ENCODE results near the gene ERBB4. TPM values are rescaled to one million over a fixed set of nuclear protein-coding genes. Genes with fewer than 3 reads are reported as not detected.

The ERBB4 gene
- polyA plus RNA-seq, 1 of the 3 experiments (the other 2 are of a cell fraction) = 0.05 TPM

DNA sequence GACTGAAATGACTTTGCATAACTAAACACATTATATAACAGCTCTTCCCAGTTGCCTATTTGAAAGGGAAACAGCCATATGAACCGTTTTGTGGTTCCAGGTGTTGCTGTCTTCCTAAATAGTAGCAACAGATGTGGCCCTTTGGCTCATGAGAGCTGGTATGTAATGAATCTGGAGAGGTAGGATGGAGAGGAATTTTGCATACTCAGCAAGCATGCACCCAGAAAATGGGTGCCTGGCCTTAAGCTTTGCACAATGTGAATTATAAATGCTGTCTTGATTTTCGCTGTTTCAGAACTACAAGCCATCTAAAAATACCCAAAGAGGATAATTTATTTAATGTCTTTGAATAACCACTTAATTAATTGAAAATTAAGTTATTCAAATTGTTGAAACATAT lies 15.6 kb upstream of the ERBB4 start:
- no peak overlapping the region for H3K9ac ChIP-seq
- ChIA-PET POLR2A (no interaction called here), CTCF (interaction anchor here (1.2 to 2.7 kb wide), 4 partner anchors 9 to 803 kb away, joined by 3 to 23 read pairs (median 4); no protein-coding TSS in a partner anchor)
- no peaks in the 10 kb centered on the region for H3K9me3 ChIP-seq
- H2AFZ ChIP-seq (ENCODE audit: low read depth) = no peak overlapping the region
- no peak overlapping the region for H3K4me2 ChIP-seq
- no peak overlapping the region for H3K27ac ChIP-seq (ENCODE audit: low read depth in 2 of 2, low read length in 1 of 2)
- no peaks in the 10 kb centered on the region for H3K4me1 ChIP-seq (ENCODE audit: control insufficient read depth in 1 of 2, insufficient read depth in 2 of 2, low read depth in 1 of 2, low read length in 1 of 2)
- H3K27me3 ChIP-seq (ENCODE audit: insufficient read depth) = no peaks in the 10 kb centered on the region
- no peaks in the 10 kb centered on the region for H4K20me1 ChIP-seq (ENCODE audit: insufficient read depth)
- H3K4me3 ChIP-seq (ENCODE audit: low read depth in 2 of 2, low read length in 1 of 2) = no peak overlapping the region
- H3K36me3 ChIP-seq (replicated peaks in 1 of 2; ENCODE audit: control insufficient read depth in 1 of 2, insufficient read depth in 2 of 2, low read length in 1 of 2) = no peaks in the 10 kb centered on the region
- WGBS (ENCODE audit: low lambda C conversion rate) = 60% methylated on average over 2 of the region's 2 CpGs
- H3K79me2 ChIP-seq (ENCODE audit: insufficient read depth) = no peaks in the 10 kb centered on the region
- TF ChIP-seq RFX5 (IDR thresholded peaks at IDR 0.05; ENCODE audit: low read length) (no peak), EP300 (IDR thresholded peaks at IDR 0.05; ENCODE audit: borderline replicate concordance in 1 of 2, low read depth in 1 of 2, low read length in 1 of 2) (no peak), FOSL2 (IDR thresholded peaks at IDR 0.05; ENCODE audit: borderline replicate concordance, low read depth) (no peak), FOXJ3 (CRISPR knock-in tag; IDR thresholded peaks at IDR 0.05) (no peak), SMC3 (IDR thresholded peaks at IDR 0.05; ENCODE audit: low read depth, low read length) (no peak)
- TF ChIP-seq, protein P1, sequence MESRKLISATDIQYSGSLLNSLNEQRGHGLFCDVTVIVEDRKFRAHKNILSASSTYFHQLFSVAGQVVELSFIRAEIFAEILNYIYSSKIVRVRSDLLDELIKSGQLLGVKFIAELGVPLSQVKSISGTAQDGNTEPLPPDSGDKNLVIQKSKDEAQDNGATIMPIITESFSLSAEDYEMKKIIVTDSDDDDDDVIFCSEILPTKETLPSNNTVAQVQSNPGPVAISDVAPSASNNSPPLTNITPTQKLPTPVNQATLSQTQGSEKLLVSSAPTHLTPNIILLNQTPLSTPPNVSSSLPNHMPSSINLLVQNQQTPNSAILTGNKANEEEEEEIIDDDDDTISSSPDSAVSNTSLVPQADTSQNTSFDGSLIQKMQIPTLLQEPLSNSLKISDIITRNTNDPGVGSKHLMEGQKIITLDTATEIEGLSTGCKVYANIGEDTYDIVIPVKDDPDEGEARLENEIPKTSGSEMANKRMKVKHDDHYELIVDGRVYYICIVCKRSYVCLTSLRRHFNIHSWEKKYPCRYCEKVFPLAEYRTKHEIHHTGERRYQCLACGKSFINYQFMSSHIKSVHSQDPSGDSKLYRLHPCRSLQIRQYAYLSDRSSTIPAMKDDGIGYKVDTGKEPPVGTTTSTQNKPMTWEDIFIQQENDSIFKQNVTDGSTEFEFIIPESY (IDR thresholded peaks at IDR 0.05; ENCODE audit: borderline replicate concordance, low read depth) = no peak
- H3K9me2 ChIP-seq = no peaks in the 10 kb centered on the region
- no peaks in the 10 kb centered on the region for H3F3A ChIP-seq (replicated peaks; ENCODE audit: insufficient read depth)
- no peak for DNase-seq

DNA sequence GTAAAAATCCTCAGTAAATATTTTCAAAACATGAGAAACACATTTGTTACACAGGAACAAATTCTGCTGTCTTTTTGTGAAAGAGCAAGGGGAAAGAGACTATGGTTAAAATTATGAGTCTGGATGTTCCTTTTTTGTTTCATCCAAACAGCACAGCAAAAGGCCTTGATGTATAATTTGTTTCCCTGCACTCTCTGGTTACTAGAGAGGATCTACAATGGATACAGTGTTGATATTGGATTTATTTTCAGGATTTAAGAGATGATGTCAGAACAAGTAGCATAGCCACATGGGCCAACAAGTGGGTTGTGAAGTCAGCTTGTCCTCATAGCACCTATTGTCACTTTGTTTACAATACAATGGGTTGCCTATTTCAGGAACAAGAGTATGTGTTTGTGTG lies 11.3 kb upstream of the ERBB4 start:
- H3K4me3 ChIP-seq (ENCODE audit: low read depth in 2 of 2, low read length in 1 of 2) = no peak overlapping the region
- peaks cover 0 to 8% of the 10 kb centered on the region in 2 experiments; a peak in 2 of 4 replicates for H3K4me1 ChIP-seq (ENCODE audit: control insufficient read depth in 1 of 2, insufficient read depth in 2 of 2, low read depth in 1 of 2, low read length in 1 of 2)
- TF ChIP-seq, protein P1 (IDR thresholded peaks at IDR 0.05; ENCODE audit: borderline replicate concordance, low read depth) = no peak
- TF ChIP-seq, protein P2, sequence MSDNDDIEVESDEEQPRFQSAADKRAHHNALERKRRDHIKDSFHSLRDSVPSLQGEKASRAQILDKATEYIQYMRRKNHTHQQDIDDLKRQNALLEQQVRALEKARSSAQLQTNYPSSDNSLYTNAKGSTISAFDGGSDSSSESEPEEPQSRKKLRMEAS (IDR thresholded peaks at IDR 0.05; ENCODE audit: low read depth) = no peak
- H3K27me3 ChIP-seq (ENCODE audit: insufficient read depth) = no peaks in the 10 kb centered on the region
- H3K4me2 ChIP-seq = no peak overlapping the region
- no peak overlapping the region for H3K9ac ChIP-seq
- no peaks in the 10 kb centered on the region for H3K79me2 ChIP-seq (ENCODE audit: insufficient read depth)
- CTCF ChIA-PET = interaction anchor here (0.9 to 2.3 kb wide), 4 partner anchors 10 to 805 kb away, joined by 3 to 8 read pairs (median 4); no protein-coding TSS in a partner anchor
- H3K27ac ChIP-seq (ENCODE audit: low read depth in 2 of 2, low read length in 1 of 2) = no peak overlapping the region
- H2AFZ ChIP-seq (ENCODE audit: low read depth) = no peak overlapping the region
- H3K9me3 ChIP-seq = no peaks in the 10 kb centered on the region
- POLR2A ChIA-PET = no interaction called here
- H3F3A ChIP-seq (replicated peaks; ENCODE audit: insufficient read depth) = no peaks in the 10 kb centered on the region
- no peak for DNase-seq
- H3K36me3 ChIP-seq (replicated peaks in 1 of 2; ENCODE audit: control insufficient read depth in 1 of 2, insufficient read depth in 2 of 2, low read length in 1 of 2) = no peaks in the 10 kb centered on the region
- no peaks in the 10 kb centered on the region for H4K20me1 ChIP-seq (ENCODE audit: insufficient read depth)
- H3K9me2 ChIP-seq = no peaks in the 10 kb centered on the region

All from SK-N-SH (cell line).